Measurements from ENCODE around the gene VWDE. TPM values are rescaled to one million over a fixed set of nuclear protein-coding genes. Genes with fewer than 3 reads are reported as not detected.

The VWDE gene
- total and polyA plus RNA-seq, 2 of the 13 experiments (the other 11 are each of a cell fraction or from before 2014, with no cell fraction given) = 0.12 to 0.27 TPM

DNA sequence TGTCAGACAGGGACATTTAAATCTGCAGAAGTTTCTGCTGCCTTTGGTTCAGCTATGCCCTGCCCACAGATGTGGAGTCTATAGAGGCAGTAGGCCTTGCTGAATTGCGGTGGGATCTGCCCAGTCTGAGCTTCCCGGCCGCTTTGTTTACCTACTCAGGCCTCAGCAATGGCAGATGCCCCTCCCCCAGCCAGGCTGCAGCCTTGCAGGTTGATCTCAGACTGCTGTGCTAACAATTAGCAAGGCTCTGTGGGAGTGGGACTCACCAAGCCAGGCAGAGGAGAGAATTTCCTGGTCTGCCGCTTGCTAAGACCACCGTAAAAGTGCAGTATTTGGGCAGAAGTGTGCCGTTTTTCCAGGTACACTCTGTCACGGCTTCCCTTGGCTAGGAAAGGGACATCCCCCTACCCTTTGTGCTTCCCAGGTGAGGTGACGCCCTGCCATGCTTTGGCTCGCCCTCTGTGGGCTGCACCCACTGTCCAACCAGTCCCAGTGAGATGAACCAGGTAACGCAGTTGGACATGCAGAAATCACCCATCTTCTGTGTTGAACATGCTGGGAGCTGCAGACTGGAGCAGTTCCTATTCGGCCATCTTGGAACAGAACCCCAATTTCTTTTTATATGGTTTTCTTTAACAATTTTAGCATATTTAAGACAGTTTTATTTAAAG, 28.4 kb upstream of the VWDE start (continued):
- no peak for TF ChIP-seq RBFOX2 (IDR thresholded peaks at IDR 0.05; ENCODE audit: low read depth, low read length)
- no peak for TF ChIP-seq ZBTB8A (CRISPR knock-in tag; IDR thresholded peaks at IDR 0.05; ENCODE audit: borderline replicate concordance, low read depth)
- no peak for TF ChIP-seq ZNF484 (CRISPR knock-in tag; IDR thresholded peaks at IDR 0.05; ENCODE audit: borderline replicate concordance, low read depth)
- TF ChIP-seq, protein P1, sequence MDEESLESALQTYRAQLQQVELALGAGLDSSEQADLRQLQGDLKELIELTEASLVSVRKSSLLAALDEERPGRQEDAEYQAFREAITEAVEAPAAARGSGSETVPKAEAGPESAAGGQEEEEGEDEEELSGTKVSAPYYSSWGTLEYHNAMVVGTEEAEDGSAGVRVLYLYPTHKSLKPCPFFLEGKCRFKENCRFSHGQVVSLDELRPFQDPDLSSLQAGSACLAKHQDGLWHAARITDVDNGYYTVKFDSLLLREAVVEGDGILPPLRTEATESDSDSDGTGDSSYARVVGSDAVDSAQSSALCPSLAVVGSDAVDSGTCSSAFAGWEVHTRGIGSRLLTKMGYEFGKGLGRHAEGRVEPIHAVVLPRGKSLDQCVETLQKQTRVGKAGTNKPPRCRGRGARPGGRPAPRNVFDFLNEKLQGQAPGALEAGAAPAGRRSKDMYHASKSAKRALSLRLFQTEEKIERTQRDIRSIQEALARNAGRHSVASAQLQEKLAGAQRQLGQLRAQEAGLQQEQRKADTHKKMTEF (CRISPR knock-in tag; IDR thresholded peaks at IDR 0.05) = no peak
- TF ChIP-seq ARNT (IDR thresholded peaks at IDR 0.05) = no peak
- TF ChIP-seq ZFY (CRISPR knock-in tag; IDR thresholded peaks at IDR 0.05) = peak; percentile 39; the same call in 1 of the 2 replicates
- TF ChIP-seq ZNF788 (CRISPR knock-in tag; IDR thresholded peaks at IDR 0.05; ENCODE audit: borderline replicate concordance) = 0 out of 2 replicates have a peak, but pooled peaks have one; percentile 19
- no peak for TF ChIP-seq FOXA1 (IDR thresholded peaks at IDR 0.05)
- peak; percentile 49; the same call in 1 of the 2 replicates for TF ChIP-seq FOXA1 (CRISPR knock-in tag; IDR thresholded peaks at IDR 0.05)
- no peak for TF ChIP-seq ZNF468 (CRISPR knock-in tag; IDR thresholded peaks at IDR 0.05)
- TF ChIP-seq GTF3A (CRISPR knock-in tag; conservative IDR thresholded peaks at IDR 0.05) = no peak
- no peak for TF ChIP-seq SKI (IDR thresholded peaks at IDR 0.05; ENCODE audit: partially characterized antibody)
- no peak for TF ChIP-seq PRDM15 (CRISPR knock-in tag; IDR thresholded peaks at IDR 0.05)
- no peak for TF ChIP-seq MAFK (conservative IDR thresholded peaks at IDR 0.05 in 1 of 2, IDR thresholded peaks at IDR 0.05 in 1 of 2; ENCODE audit: low read length in 2 of 2)
- no peak for TF ChIP-seq KDM5A (IDR thresholded peaks at IDR 0.05; ENCODE audit: borderline replicate concordance, low read length)
- no peak for TF ChIP-seq RBM39 (IDR thresholded peaks at IDR 0.05; ENCODE audit: low read depth, low read length, poor library complexity, severe bottlenecking)
- no peak for TF ChIP-seq SIN3B (IDR thresholded peaks at IDR 0.05; ENCODE audit: low read length)
- TF ChIP-seq ZNF317 (CRISPR knock-in tag; IDR thresholded peaks at IDR 0.05) = 0 out of 2 replicates have a peak, but pooled peaks have one; percentile 35
- TF ChIP-seq, protein P2, sequence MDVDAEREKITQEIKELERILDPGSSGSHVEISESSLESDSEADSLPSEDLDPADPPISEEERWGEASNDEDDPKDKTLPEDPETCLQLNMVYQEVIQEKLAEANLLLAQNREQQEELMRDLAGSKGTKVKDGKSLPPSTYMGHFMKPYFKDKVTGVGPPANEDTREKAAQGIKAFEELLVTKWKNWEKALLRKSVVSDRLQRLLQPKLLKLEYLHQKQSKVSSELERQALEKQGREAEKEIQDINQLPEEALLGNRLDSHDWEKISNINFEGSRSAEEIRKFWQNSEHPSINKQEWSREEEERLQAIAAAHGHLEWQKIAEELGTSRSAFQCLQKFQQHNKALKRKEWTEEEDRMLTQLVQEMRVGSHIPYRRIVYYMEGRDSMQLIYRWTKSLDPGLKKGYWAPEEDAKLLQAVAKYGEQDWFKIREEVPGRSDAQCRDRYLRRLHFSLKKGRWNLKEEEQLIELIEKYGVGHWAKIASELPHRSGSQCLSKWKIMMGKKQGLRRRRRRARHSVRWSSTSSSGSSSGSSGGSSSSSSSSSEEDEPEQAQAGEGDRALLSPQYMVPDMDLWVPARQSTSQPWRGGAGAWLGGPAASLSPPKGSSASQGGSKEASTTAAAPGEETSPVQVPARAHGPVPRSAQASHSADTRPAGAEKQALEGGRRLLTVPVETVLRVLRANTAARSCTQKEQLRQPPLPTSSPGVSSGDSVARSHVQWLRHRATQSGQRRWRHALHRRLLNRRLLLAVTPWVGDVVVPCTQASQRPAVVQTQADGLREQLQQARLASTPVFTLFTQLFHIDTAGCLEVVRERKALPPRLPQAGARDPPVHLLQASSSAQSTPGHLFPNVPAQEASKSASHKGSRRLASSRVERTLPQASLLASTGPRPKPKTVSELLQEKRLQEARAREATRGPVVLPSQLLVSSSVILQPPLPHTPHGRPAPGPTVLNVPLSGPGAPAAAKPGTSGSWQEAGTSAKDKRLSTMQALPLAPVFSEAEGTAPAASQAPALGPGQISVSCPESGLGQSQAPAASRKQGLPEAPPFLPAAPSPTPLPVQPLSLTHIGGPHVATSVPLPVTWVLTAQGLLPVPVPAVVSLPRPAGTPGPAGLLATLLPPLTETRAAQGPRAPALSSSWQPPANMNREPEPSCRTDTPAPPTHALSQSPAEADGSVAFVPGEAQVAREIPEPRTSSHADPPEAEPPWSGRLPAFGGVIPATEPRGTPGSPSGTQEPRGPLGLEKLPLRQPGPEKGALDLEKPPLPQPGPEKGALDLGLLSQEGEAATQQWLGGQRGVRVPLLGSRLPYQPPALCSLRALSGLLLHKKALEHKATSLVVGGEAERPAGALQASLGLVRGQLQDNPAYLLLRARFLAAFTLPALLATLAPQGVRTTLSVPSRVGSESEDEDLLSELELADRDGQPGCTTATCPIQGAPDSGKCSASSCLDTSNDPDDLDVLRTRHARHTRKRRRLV (CRISPR knock-in tag; IDR thresholded peaks at IDR 0.05) = no peak
- no peak for TF ChIP-seq EP300 (IDR thresholded peaks at IDR 0.05; ENCODE audit: low read depth in 2 of 2, low read length in 2 of 2)
- TF ChIP-seq EP300 (CRISPR knock-in tag; IDR thresholded peaks at IDR 0.05; ENCODE audit: borderline replicate concordance) = no peak

Data from HepG2 (cell line).